Liver (tissue), 9 donors: ENCODE results near the gene FAU. TPM values are rescaled to one million over a fixed set of nuclear protein-coding genes. Genes with fewer than 3 reads are reported as not detected.

Experiments used
- DNase-seq: peaks from one replicate; pipeline ENCODE4 v3.0.0-alpha.2; 2017; ENCODE audit warnings: low spot score
- H3K27ac ChIP-seq, 2 donors: one replicate each; pipeline ENCODE4 v1.7.0; 2013; ENCODE audit warnings: inconsistent platforms in 2 of 2, low read length in 2 of 2, control low read depth in 1 of 2, low read depth in 1 of 2, mild to moderate bottlenecking in 1 of 2
- H3K27me3 ChIP-seq, 4 donors: one replicate each; pipeline versions ENCODE4 v1.6.1 to v1.7.0; 2013; ENCODE audit warnings: low read length in 3 of 4, inconsistent platforms in 1 of 4, mild to moderate bottlenecking in 1 of 4, moderate library complexity in 1 of 4; ENCODE audit not compliant: control insufficient read depth in 4 of 4, insufficient read depth in 4 of 4
- H3K36me3 ChIP-seq, 4 donors: one replicate each; pipeline versions ENCODE4 v1.6.1 to v1.7.0; 2013; ENCODE audit warnings: low read length in 3 of 4, mild to moderate bottlenecking in 3 of 4, low read depth in 1 of 4, moderate library complexity in 1 of 4; ENCODE audit not compliant: control insufficient read depth in 4 of 4, insufficient read depth in 3 of 4
- H3K4me1 ChIP-seq, 4 donors: one replicate each; pipeline versions ENCODE4 v1.6.1 to v1.7.0; 2013; ENCODE audit warnings: low read length in 3 of 4, mild to moderate bottlenecking in 3 of 4, moderate library complexity in 1 of 4; ENCODE audit not compliant: control insufficient read depth in 4 of 4, insufficient read depth in 4 of 4
- H3K4me3 ChIP-seq, 3 donors: one replicate each; pipeline versions ENCODE4 v1.6.1 to v1.7.0; 2013; ENCODE audit warnings: low read length in 3 of 3, control low read depth in 1 of 3, low read depth in 1 of 3, mild to moderate bottlenecking in 1 of 3
- H3K9ac ChIP-seq, 2 donors: one replicate each; pipeline ENCODE4 v1.7.0; 2013; ENCODE audit warnings: low read length in 2 of 2, mild to moderate bottlenecking in 2 of 2, moderate library complexity in 2 of 2, control low read depth in 1 of 2, low read depth in 1 of 2
- H3K9me3 ChIP-seq, 4 donors: one replicate each; pipeline versions ENCODE4 v1.6.1 to v1.7.0; 2013; ENCODE audit warnings: low read length in 3 of 4; ENCODE audit not compliant: control insufficient read depth in 4 of 4
- EGR1 ChIP-seq, 2 donors: IDR thresholded peaks; 2 replicates each; pipeline ENCODE4 v1.6.1; 2016 to 2018; ENCODE audit warnings: antibody characterized with exemption in 2 of 2, low read depth in 2 of 2
- FOXA2 ChIP-seq: IDR thresholded peaks from 2 replicates; pipeline ENCODE4 v1.6.1; 2016; ENCODE audit warnings: antibody characterized with exemption
- GABPA ChIP-seq, 2 donors: IDR thresholded peaks in 1 of 2; conservative IDR thresholded peaks in 1 of 2; 2 replicates each; pipeline ENCODE4 v1.6.1; 2016; ENCODE audit warnings: antibody characterized with exemption in 2 of 2, mild to moderate bottlenecking in 1 of 2, moderate library complexity in 1 of 2
- HNF4G ChIP-seq: IDR thresholded peaks from 2 replicates; pipeline ENCODE4 v1.6.1; 2016; ENCODE audit warnings: antibody characterized with exemption
- JUND ChIP-seq, 2 donors: IDR thresholded peaks; 2 replicates each; pipeline ENCODE4 v1.6.1; 2016; ENCODE audit warnings: antibody characterized with exemption in 2 of 2
- NR2F2 ChIP-seq: IDR thresholded peaks from 2 replicates; pipeline ENCODE4 v1.6.1; 2016; ENCODE audit warnings: antibody characterized with exemption
- RAD21 ChIP-seq, 2 donors: IDR thresholded peaks; 2 replicates each; pipeline ENCODE4 v1.6.1; 2016; ENCODE audit warnings: antibody characterized with exemption in 2 of 2, mild to moderate bottlenecking in 2 of 2
- RXRA ChIP-seq, 2 donors: IDR thresholded peaks; 2 replicates each; pipeline ENCODE4 v1.6.1; 2017 to 2018; ENCODE audit warnings: antibody characterized with exemption in 2 of 2, mild to moderate bottlenecking in 1 of 2
- TAF1 ChIP-seq: conservative IDR thresholded peaks from 2 replicates; pipeline ENCODE4 v1.6.1; 2016; ENCODE audit warnings: antibody characterized with exemption, mild to moderate bottlenecking
- YY1 ChIP-seq: IDR thresholded peaks from 2 replicates; pipeline ENCODE4 v1.6.1; 2016; ENCODE audit warnings: antibody characterized with exemption, mild to moderate bottlenecking
- WGBS: extraction: QIAGEN DNeasy Blood & Tissue Kit; methylation state at CpG from one replicate; pipeline ENCODE4 v1.1.7; 2013; 5-methylcytosine and 5-hydroxymethylcytosine counted together
- polyA plus RNA-seq, 2 donors: library from polyadenylated mRNA; stranded (reverse) in 1 of 2; unstranded in 1 of 2; fragments of 200-250 nt in 1 of 2; fragments of >200 nt in 1 of 2; fragmentation: Nextera tagmentation in 1 of 2; extraction: Ambion mirVana in 1 of 2; gene quantifications; one replicate each; pipeline versions ENCODE4 v1.2.1 to v1.2.3, GENCODE V29; 2013 to 2015
- total RNA-seq, 2 donors: library from RNA; depleted of rRNA; stranded (reverse); fragments of >200 nt; gene quantifications; one replicate each; pipeline ENCODE4 v1.2.3, GENCODE V29; 2014
- TF ChIP-seq, protein P1 (sequence below): IDR thresholded peaks from 2 replicates; pipeline ENCODE4 v1.6.1; 2016; ENCODE audit warnings: antibody characterized with exemption, mild to moderate bottlenecking
- TF ChIP-seq, protein P2 (sequence below): IDR thresholded peaks from 2 replicates; pipeline ENCODE4 v1.6.1; 2016; ENCODE audit warnings: antibody characterized with exemption
- TF ChIP-seq, protein P3 (sequence below): IDR thresholded peaks from 2 replicates; pipeline ENCODE4 v1.6.1; 2016; ENCODE audit warnings: antibody characterized with exemption
- TF ChIP-seq, protein P4 (sequence below): IDR thresholded peaks from 2 replicates; pipeline ENCODE4 v1.6.1; 2016; ENCODE audit warnings: antibody characterized with exemption
- donor health status: healthy.
- donor health status: healthy.
- donor health status: healthy.
- donor health status: healthy.
- donor health status: healthy.

FAU gene
- total and polyA plus RNA-seq, 4 donors: 199 to 535 (median 362) TPM

DNA sequence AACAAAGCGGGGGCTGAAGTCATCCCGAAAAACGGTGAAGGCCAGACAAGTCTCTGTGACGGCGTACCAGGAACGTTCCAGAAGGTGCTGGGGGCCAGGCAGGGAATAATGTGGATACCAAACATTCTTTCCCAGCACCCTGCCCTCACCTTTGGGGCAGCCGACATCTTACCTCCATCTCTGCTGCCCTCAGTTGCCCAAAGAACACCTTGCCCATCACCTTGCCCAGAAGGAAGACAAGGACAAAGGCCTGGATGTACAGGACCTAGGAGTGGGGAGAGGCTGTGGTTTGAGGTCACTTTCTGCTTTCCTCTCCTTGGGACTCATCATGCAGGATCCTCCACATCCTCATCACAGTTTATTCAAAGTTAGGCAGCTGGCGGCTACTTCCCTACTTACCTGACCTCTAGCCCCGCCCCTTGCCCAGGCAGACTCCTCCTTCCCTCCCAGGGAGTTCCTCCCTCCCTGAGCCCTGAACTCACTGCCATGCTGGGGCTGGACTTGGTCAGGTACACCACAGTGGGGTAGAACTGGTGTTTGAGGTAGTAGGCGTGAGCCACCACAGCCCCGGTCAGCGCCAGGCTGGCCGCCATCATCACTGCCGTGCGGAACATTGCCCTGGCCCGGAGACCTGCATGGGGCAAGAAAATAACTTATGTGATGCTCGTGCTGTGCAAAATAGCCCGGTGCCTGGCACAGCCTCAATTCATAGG, 11.2 kb upstream of the FAU start:
- peak; percentile 79 for DNase-seq
- TF ChIP-seq FOXA2 (no peak), YY1 (peak; percentile 65), RXRA (IDR thresholded peaks at IDR 0.05) (peak in 1 of 2 donors; percentile 19), NR2F2 (no peak), RAD21 (IDR thresholded peaks at IDR 0.05) (peak in 1 of 2 donors; percentile 45), HNF4G (no peak), GABPA (IDR thresholded peaks at IDR 0.05 in 1 of 2, conservative IDR thresholded peaks at IDR 0.05 in 1 of 2) (no peak)
- TF ChIP-seq, protein P1, sequence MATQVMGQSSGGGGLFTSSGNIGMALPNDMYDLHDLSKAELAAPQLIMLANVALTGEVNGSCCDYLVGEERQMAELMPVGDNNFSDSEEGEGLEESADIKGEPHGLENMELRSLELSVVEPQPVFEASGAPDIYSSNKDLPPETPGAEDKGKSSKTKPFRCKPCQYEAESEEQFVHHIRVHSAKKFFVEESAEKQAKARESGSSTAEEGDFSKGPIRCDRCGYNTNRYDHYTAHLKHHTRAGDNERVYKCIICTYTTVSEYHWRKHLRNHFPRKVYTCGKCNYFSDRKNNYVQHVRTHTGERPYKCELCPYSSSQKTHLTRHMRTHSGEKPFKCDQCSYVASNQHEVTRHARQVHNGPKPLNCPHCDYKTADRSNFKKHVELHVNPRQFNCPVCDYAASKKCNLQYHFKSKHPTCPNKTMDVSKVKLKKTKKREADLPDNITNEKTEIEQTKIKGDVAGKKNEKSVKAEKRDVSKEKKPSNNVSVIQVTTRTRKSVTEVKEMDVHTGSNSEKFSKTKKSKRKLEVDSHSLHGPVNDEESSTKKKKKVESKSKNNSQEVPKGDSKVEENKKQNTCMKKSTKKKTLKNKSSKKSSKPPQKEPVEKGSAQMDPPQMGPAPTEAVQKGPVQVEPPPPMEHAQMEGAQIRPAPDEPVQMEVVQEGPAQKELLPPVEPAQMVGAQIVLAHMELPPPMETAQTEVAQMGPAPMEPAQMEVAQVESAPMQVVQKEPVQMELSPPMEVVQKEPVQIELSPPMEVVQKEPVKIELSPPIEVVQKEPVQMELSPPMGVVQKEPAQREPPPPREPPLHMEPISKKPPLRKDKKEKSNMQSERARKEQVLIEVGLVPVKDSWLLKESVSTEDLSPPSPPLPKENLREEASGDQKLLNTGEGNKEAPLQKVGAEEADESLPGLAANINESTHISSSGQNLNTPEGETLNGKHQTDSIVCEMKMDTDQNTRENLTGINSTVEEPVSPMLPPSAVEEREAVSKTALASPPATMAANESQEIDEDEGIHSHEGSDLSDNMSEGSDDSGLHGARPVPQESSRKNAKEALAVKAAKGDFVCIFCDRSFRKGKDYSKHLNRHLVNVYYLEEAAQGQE: no peak
- TF ChIP-seq, protein P2, sequence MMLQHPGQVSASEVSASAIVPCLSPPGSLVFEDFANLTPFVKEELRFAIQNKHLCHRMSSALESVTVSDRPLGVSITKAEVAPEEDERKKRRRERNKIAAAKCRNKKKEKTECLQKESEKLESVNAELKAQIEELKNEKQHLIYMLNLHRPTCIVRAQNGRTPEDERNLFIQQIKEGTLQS: no peak
- TF ChIP-seq, protein P3, sequence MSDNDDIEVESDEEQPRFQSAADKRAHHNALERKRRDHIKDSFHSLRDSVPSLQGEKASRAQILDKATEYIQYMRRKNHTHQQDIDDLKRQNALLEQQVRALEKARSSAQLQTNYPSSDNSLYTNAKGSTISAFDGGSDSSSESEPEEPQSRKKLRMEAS: no peak
- Histone ChIP-seq H3K27ac (peak overlapping the region; percentile 99 to 100), H3K9me3 (no peaks in the 10 kb centered on the region), H3K27me3 (no peaks in the 10 kb centered on the region), H3K4me1 (peaks cover 0 to 46% (median 30%) of the 10 kb centered on the region in 4 donors), H3K36me3 (peaks cover 34 to 48% (median 39%) of the 10 kb centered on the region in 4 donors), H3K4me3 (peak overlapping the region; percentile 80 to 95 (median 90)), H3K9ac (peak overlapping the region; percentile 96 to 100)
- WGBS: 36% methylated on average over 18 of the region's 18 CpGs

DNA sequence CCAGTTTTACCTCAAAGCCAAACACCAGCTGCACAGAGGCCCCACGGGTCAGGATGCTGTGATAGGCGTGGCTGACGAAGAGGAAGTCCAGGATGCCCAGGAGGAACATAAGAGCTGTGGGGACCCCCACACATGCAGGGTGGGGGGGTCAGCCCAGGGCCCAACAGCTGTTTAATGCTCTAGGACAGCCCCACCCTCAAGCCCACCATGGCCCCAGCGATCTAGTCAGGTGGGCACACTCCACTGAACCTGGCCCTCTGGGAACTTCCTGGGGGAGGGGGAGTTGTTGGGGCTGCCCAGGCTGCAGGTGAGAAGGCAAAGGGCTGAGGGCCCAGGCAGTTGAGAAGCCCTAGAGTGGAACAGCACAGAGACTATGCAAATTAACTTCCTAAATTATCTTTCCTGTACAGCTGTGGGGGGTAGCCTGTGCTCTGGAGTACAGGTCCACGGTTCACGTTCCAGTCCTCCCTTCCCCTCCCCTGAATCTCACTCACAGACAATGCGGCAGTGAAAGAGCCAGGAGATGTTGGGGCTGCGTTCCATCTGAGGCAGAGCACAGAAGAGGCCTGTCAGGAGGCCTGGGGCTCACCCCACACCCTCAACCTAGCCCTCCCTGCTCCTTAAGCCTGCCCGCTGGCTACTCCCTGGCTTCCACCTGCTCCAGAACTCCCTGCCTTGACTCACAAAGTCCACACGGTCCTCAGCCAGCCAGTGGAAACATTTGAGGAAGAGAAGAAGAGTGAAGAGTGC, 10.5 kb upstream of the FAU start:
- Histone ChIP-seq H3K27me3 (no peaks in the 10 kb centered on the region), H3K27ac (peak overlapping the region in 1 of 2 donors; percentile 99), H3K4me1 (peaks cover 0 to 46% (median 30%) of the 10 kb centered on the region in 4 donors), H3K9ac (peak overlapping the region in 1 of 2 donors; percentile 13), H3K36me3 (peaks cover 40 to 55% (median 44%) of the 10 kb centered on the region in 4 donors), H3K4me3 (no peak overlapping the region), H3K9me3 (no peaks in the 10 kb centered on the region)
- no peak for DNase-seq
- WGBS: 71% methylated on average over 10 of the region's 10 CpGs
- TF ChIP-seq JUND (IDR thresholded peaks at IDR 0.05): no peak

DNA sequence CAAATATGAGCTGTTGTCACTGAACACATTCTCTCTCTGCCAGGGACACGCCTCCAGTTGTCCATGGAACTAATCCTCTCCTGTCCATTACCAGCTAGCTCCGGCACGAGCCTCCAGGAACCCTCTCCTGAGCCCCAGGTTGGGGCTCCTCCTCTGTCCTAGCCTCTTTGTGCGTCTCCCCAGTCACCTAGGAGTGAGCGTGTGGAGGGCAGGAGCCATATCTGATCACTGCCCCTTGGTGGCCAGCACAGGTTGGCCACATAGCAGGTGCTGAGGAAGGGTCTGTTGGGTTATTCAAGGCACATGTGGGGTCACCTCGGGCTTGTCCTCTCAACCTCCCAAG, 9.9 kb upstream of the FAU start:
- Histone ChIP-seq H3K27me3 (no peaks in the 10 kb centered on the region), H3K27ac (no peak overlapping the region), H3K4me1 (peaks cover 0 to 46% (median 30%) of the 10 kb centered on the region in 4 donors), H3K9me3 (no peaks in the 10 kb centered on the region), H3K9ac (no peak overlapping the region), H3K4me3 (no peak overlapping the region), H3K36me3 (peaks cover 41 to 60% (median 47%) of the 10 kb centered on the region in 4 donors)
- WGBS: 76% methylated on average over 6 of the region's 6 CpGs
- no peak for DNase-seq
- no peak for TF ChIP-seq RAD21 (IDR thresholded peaks at IDR 0.05)
- no peak for TF ChIP-seq EGR1 (IDR thresholded peaks at IDR 0.05; ENCODE audit: low read depth in 2 of 2)
- TF ChIP-seq, protein P4, sequence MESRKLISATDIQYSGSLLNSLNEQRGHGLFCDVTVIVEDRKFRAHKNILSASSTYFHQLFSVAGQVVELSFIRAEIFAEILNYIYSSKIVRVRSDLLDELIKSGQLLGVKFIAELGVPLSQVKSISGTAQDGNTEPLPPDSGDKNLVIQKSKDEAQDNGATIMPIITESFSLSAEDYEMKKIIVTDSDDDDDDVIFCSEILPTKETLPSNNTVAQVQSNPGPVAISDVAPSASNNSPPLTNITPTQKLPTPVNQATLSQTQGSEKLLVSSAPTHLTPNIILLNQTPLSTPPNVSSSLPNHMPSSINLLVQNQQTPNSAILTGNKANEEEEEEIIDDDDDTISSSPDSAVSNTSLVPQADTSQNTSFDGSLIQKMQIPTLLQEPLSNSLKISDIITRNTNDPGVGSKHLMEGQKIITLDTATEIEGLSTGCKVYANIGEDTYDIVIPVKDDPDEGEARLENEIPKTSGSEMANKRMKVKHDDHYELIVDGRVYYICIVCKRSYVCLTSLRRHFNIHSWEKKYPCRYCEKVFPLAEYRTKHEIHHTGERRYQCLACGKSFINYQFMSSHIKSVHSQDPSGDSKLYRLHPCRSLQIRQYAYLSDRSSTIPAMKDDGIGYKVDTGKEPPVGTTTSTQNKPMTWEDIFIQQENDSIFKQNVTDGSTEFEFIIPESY: no peak
- no peak for TF ChIP-seq TAF1
- TF ChIP-seq, protein P1: no peak
- TF ChIP-seq, protein P2: no peak
- TF ChIP-seq JUND (IDR thresholded peaks at IDR 0.05): no peak
